Tibial artery (tissue), 4 donors: ENCODE results near the gene SNX8.

Source experiments
- DNase-seq, 2 donors: peaks; one replicate each; pipeline ENCODE4 v3.0.0-alpha.2; 2019
- H3K27ac ChIP-seq, 2 donors: fragments of 200-600 bp; sonication (generic) in 1 of 2; 1 replicate in 1 of 2; 2 replicates in 1 of 2; pipeline ENCODE4 v1.5.1; 2018 to 2019; ENCODE audit warnings: mild to moderate bottlenecking in 1 of 2
- H3K27me3 ChIP-seq, 2 donors: fragments of 200-600 bp; sonication (generic) in 1 of 2; one replicate each; pipeline versions ENCODE4 v1.5.1 to v1.6.0; 2016 to 2019
- H3K36me3 ChIP-seq, 3 donors: fragments of 200-600 bp; sonication (generic) in 2 of 3; one replicate each; pipeline ENCODE4 v1.5.1; 2016 to 2019; ENCODE audit warnings: mild to moderate bottlenecking in 2 of 3
- H3K4me1 ChIP-seq, 4 donors: fragments of 200-600 bp; sonication (generic) in 2 of 4; 1 replicate in 3 of 4; 2 replicates in 1 of 4; pipeline ENCODE4 v1.5.1; 2016 to 2019
- H3K4me3 ChIP-seq, 2 donors: fragments of 200-600 bp; sonication (generic) in 1 of 2; 1 replicate in 1 of 2; 2 replicates in 1 of 2; pipeline ENCODE4 v1.5.1; 2018 to 2019; ENCODE audit warnings: mild to moderate bottlenecking in 2 of 2
- H3K9me3 ChIP-seq, 3 donors: fragments of 200-600 bp; sonication (generic) in 1 of 3; one replicate each; pipeline ENCODE4 v1.5.1; 2016 to 2019
- CTCF ChIP-seq, 2 experiments: fragments of 200-600 bp in 1 of 2; fragments of 450-650 bp in 1 of 2; IDR thresholded peaks; one replicate each; pipeline ENCODE4 v1.5.1; 2017 to 2019; ENCODE audit warnings: antibody characterized with exemption in 2 of 2, mild to moderate bottlenecking in 1 of 2, moderate library complexity in 1 of 2
- intact Hi-C: fragments of 100-400 bp; cut with DNase I; formaldehyde crosslinking; loops from one replicate; pipeline ENCODE4 v1.15.0; 2023; ENCODE audit warnings: low total_unique reads

Gene SNX8

DNA sequence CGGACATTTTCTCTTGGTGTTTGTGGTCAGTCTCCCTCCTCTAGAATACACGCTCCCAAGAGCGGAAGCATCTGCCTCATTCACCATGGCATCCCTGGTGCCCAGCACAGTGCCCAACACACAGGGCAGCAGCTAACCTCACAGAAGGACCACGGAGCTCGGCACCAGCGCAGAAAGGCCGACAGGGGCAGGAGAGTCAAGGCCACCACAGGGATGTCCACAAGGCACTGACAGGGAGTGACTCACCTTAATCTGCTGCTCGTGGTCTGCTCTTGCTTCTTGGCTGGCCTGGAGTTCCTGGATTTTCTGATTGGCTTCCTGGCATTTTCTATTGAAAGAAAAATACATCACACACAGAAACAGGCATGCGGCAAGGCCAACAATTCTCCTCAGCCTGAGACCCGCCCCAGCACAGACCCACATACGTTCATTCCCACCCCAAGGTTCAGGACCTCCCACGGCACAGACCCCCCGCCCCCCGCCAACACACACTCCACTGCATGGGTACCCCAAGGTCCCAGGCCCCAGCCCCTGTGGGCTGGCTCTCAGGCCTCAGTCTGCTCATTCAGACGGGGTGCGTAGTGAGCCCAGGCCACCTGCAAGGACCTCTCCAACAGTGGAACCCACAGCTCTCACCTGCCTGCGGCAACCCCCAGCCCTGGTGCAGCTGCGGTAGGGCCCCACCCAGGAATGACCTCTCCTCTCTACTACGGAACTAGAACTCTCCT, 96.4 kb downstream of the SNX8 start:
- TF ChIP-seq CTCF (IDR thresholded peaks at IDR 0.05) = no peak
- Histone ChIP-seq H3K27ac (no peak overlapping the region), H3K4me1 (no peaks in the 10 kb centered on the region), H3K36me3 (peaks cover 43 to 99% (median 86%) of the 10 kb centered on the region in 3 donors), H3K27me3 (no peaks in the 10 kb centered on the region), H3K9me3 (no peaks in the 10 kb centered on the region), H3K4me3 (no peak overlapping the region)
- intact Hi-C loops = no loop called here
- no peak for DNase-seq

DNA sequence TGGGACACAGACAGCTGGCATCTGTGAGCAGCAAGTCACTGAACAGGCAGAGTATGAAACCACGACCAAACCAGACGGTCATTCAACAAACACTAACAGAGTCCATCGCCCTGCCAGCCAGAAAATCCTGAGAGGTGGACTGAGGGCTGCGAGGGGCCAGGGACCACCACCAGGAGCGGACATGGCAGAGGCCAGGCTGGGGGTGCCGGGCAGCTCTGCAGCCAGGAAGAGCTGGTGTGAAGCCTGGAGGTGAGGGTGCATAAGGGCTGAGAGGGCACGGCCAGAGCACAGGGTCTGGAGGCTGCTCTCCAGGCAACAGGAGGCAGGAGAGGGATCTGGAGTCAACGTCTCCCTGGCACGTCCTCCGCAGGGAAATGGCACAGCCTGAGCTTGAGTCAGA, 97.0 kb downstream of the SNX8 start:
- Histone ChIP-seq H3K27ac (no peak overlapping the region), H3K4me1 (no peaks in the 10 kb centered on the region), H3K27me3 (no peaks in the 10 kb centered on the region), H3K9me3 (no peaks in the 10 kb centered on the region), H3K4me3 (no peak overlapping the region), H3K36me3 (peaks cover 49 to 99% (median 87%) of the 10 kb centered on the region in 3 donors)
- intact Hi-C loops = no loop called here
- no peak for DNase-seq
- no peak for TF ChIP-seq CTCF (IDR thresholded peaks at IDR 0.05)

DNA sequence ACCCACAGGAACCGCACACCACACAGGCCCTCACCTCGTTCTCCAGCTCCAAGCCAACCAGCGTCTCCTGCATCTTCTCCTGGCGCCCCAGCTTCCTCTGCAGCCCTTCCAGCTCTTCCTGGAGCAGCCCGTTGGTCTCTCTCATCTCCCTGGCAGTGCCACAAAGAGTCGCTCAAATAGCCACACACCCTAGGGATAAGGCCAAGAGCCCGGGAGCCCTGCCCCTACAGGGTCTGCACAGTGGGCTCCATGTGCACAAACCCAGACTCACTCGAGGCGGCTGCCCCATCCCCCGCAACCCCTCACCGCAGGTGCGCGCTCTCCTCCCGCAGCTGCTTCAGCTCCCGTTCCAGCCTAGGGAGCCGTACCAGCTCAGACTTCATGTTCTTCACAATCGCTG, 98.4 kb downstream of the SNX8 start:
- TF ChIP-seq CTCF (IDR thresholded peaks at IDR 0.05) = no peak
- Histone ChIP-seq H3K4me1 (no peaks in the 10 kb centered on the region), H3K27me3 (no peaks in the 10 kb centered on the region), H3K9me3 (no peaks in the 10 kb centered on the region), H3K27ac (no peak overlapping the region), H3K4me3 (no peak overlapping the region), H3K36me3 (peaks cover 56 to 99% (median 87%) of the 10 kb centered on the region in 3 donors)
- intact Hi-C loops = no loop called here
- DNase-seq = no peak

GRCh38 chr7:2214636-2215035, 99.6 kb downstream of the SNX8 start:
- Histone ChIP-seq H3K4me3 (no peak overlapping the region), H3K36me3 (peaks cover 56 to 92% (median 80%) of the 10 kb centered on the region in 3 donors), H3K9me3 (no peaks in the 10 kb centered on the region), H3K27ac (no peak overlapping the region), H3K27me3 (no peaks in the 10 kb centered on the region), H3K4me1 (no peaks in the 10 kb centered on the region)
- intact Hi-C loops = loop anchor here (5.0 kb wide), 1 partner anchor 547 kb away; no protein-coding TSS in a partner anchor
- no peak for DNase-seq
- TF ChIP-seq CTCF (IDR thresholded peaks at IDR 0.05) = no peak

GRCh38 chr7:2213551-2214215, 100.6 kb downstream of the SNX8 start:
- Histone ChIP-seq H3K27me3 (no peaks in the 10 kb centered on the region), H3K4me3 (no peak overlapping the region), H3K9me3 (no peaks in the 10 kb centered on the region), H3K4me1 (no peaks in the 10 kb centered on the region), H3K27ac (no peak overlapping the region), H3K36me3 (peaks cover 56 to 91% (median 74%) of the 10 kb centered on the region in 3 donors)
- TF ChIP-seq CTCF (IDR thresholded peaks at IDR 0.05) = no peak
- no peak for DNase-seq
- intact Hi-C loops = loop anchor here (5.0 kb wide), 1 partner anchor 546 kb away; no protein-coding TSS in a partner anchor
